GM11168 (cell line): Measurements from ENCODE around the gene P2RX2.

Source experiments
- in situ Hi-C: fragments of 300-500 bp; cut with MboI; formaldehyde crosslinking; loops from one replicate; pipeline ENCODE4 v1.12.0; 2022; ENCODE audit warnings: low sequenced_read_pairs; ENCODE audit not compliant: unreplicated experiment

Gene P2RX2

DNA sequence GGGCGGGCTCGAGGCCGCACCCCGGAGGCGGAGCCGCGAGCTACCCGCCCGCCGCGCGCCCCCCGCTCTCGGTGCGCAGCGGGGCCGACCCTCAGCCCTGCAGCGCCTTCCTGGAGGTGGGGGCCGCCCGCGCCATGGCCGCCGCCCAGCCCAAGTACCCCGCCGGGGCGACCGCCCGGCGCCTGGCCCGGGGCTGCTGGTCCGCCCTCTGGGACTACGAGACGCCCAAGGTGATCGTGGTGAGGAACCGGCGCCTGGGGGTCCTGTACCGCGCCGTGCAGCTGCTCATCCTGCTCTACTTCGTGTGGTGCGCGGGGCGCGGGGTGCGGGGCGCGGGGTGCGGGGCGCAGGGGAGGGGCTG is at the start of gene P2RX2:
TSS of gene P2RX2 (plus strand) at position 94 of the 361 bp plus-strand sequence. CDS start at position 135, 41 bp downstream.
- in situ Hi-C loops: no loop called here

GRCh38 chr12:132568826-132569480 is 49.6 kb upstream of the P2RX2 start:
- in situ Hi-C loops: no loop called here

- in situ Hi-C loops: no loop called here
Observed at GRCh38 chr12:132569856-132570480, 48.6 kb upstream of the P2RX2 start.

DNA sequence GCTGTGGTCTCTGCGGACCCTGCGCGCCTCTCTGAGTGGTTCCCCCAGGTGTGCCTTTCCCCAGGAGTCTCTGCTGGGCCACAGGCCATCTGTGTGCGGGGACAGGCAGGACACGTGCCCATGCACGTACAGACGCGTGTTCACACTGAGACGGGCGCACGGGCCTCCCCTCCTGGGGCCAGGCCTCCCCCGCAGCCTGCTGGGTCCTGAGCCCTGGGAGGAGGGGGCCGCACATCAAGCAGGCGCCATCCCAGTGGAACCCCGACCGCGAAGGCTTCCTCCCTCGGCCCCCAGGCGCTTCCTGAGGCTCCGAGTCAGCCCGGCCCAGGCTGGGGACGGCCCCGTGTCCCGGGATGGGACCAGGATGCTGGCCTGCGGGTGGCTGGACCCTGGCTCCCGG is 47.9 kb upstream of the P2RX2 start:
- in situ Hi-C loops: no loop called here

DNA sequence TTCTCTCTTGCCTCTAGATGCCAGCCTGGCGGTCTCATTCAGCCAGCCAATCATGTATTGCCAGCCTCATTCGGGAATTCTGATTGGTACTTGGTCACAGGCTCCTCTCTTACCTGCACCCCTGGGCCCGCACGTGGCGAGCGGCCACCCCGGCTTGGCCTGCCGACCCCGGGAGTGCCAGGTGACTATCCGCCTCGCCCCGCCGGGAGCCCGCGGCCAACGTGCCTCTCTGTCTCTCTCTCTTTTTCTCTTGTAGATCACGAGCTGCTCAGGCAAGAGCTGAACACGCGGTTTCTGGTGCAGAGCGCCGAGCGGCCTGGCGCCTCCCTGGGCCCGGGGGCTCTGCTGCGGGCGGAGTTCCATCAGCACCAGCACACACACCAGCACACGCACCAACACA is 47.5 kb upstream of the P2RX2 start:
- in situ Hi-C loops: no loop called here

DNA sequence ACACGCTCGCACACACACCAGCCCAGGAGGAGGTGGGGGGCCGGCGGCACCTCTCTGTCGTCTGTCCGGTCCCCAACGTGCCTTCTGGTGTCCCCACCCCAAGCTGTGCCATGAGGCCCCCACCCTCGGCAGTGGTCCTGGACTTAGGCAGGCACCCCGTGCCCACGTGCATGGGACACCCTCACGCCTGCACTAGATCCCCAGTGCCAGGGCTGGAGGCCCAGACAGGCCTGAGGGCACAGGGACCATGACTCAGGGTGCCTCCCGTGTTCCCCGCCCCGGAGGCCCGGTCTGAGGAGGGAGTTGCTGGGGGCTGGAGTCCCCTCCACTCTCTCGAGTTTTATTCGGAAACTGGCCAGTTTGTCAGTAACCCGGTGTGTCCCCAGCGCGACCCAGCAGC is 47.0 kb upstream of the P2RX2 start:
- in situ Hi-C loops: no loop called here

DNA sequence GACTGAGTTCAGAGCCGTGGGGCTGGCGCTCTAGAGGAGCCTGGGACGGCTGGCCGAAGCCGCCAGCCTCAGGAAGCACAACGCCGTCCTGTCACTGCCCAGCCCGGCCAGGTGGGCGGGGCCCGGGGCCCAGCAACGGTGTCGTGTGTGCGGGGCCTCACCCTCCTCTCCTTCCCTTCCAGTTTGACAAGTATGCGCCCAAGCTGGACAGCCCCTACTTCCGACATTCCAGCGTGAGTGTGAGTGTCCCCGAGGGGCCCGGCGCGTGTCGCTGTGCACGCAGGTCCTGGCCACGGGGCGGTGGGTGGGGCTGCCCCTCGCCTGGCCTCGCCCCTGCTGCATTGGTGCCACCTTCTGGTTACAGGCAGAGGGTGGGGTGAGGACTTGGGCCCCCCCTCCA is 46.5 kb upstream of the P2RX2 start:
- in situ Hi-C loops: no loop called here

DNA sequence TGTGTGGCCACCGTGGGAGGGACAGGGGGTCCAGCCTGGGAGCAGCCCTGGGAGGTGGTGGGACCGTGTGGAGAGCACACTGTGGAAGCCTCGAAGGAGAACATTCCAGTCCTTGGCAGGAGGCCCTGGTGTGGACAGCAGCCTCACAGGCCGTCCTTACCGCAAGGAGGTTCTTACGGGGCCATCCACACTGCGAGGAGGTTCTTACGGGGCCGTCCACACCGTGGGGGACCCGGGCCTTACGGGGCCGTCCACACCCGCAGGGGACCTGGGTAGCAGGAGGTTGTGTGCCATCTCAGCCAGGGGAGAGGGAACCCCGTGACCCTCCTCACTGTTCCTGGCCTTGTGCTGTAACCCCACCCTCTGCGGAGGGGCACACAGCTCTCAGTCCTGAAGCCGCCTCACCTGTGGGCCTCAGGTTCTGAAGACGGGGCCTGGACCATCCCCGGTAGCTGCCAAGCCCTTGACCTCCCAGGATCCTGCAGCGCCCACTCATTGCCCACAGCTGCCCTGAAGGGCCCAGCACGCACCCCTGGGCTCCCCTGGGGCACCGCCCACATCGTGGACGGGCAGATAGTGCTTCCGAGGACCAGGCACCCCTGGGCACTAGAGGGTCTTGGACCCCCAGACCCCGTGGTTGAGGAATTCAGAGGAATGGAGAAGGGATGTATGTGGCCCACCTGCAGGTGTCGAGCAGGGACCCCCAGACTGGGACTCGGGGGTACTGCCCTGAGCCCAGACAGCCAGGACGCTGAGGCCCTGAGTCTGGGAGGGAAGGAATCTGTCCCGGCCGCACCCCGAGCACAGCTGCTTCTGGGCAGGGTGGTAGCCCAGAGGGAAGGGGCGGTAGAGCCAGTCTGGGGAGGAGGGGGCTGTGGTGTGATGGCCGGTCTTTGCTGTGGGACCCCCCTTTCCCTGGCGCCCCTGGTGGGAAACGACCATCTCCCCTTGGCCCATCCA is 45.5 kb upstream of the P2RX2 start:
- in situ Hi-C loops: no loop called here

DNA sequence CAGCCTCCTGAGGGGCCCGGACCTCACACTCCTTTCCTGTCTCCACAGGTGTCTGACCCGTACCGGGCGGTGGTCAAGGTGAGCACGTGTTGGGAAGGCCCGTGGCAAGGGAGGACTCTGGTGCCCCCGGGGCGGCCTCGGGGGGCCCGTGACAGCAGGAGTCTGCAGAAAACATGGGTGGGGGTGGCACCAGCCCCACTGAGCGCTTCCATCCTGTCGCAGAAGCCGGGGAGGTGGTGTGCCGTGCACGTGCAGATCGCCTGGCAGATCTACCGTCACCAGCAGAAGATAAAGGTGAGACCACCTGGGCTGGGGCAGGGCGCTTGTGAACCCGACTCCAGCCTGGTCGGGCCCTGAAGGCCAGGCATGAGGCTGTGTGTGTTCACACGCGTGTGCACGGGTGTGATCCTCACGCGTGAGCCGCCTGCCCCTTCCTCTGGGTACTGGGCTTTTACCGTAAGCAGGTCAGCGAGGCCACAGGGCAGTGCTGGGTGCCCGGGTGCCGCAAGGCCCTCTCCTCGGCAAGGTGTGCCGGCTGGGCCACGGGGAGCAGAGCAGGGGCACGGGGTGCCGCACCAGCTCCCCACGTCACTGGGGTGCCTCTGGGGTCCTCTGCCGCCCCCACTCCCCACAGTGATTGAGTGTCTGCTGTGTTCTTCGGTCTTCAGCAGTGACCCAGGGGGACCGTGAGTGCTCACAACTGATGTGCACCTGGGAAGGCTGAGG is 44.1 kb upstream of the P2RX2 start:
- in situ Hi-C loops: no loop called here

GRCh38 chr12:132575661-132576060 is 42.9 kb upstream of the P2RX2 start:
- in situ Hi-C loops: no loop called here

DNA sequence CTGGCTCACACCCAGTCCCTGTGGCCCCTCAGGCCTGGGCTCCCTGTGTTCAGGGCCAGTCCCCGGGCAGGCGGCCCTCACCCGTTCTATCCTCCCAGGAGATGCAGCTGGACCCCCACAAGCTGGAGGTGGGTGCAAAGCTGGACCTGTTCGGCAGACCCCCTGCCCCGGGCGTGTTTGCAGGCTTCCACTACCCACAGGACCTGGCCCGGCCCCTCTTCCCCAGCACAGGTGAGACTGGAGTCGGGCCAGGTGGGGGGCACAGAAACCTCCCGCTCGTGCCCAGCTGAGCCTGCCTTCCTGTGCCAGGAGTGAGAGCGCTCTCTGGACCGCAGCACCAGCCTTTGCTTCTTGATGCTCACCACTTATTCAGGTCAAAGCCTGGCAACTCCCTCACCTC is 41.9 kb upstream of the P2RX2 start:
- in situ Hi-C loops: no loop called here

DNA sequence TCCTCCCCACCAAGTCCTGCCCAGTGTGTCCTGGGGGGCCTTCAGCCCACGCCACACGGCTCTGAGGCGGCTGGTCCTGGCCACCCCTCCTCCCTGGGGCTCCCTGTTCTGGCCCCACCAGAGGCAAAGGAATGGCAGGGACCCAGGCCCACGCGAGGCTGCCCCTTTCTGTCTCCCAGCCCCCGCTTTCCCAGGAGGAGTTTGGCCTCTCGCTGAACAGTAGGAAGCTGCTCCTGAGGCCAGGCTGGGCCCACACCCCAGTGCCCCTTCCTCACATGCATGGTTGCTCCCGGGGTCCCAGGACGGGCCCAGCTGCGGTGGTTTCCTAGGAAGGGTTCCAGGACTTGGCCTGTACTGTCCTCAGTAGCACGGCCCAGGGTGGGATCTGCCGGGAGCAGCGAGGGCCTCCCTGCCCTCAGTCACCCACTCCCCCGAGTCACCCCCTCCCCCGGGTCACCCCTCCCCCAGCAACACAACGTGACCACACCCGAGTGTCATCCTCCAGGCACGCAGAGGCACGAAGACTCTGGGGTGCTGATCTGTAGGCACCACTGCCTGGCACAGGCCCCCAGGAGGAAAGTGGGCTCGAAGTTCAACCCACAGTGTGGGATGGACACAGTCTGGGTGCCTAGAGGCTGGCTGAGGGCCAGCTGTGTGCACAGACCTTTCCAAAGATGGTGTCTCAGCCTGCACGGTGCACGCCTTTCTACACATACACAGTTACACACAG is 41.2 kb upstream of the P2RX2 start:
- in situ Hi-C loops: no loop called here

DNA sequence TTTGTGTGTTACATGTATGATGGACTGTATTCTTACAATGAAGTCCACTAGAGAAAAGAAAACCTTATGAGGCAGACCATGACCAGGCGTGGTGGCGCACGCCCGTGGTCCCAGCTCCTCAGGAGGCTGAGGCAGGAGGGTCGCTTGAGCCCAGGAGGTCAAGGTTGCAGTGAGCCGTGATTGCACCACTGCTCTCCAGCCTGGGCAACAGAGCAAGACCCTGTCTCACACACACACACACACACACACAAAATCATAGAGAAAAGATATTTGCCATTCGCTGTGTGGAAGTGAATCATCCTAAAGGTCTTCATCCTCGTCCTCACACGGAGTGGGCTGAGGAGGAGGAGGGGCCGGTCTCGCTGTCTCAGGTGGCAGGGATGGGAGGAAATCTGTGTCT is 40.5 kb upstream of the P2RX2 start:
- in situ Hi-C loops: no loop called here

DNA sequence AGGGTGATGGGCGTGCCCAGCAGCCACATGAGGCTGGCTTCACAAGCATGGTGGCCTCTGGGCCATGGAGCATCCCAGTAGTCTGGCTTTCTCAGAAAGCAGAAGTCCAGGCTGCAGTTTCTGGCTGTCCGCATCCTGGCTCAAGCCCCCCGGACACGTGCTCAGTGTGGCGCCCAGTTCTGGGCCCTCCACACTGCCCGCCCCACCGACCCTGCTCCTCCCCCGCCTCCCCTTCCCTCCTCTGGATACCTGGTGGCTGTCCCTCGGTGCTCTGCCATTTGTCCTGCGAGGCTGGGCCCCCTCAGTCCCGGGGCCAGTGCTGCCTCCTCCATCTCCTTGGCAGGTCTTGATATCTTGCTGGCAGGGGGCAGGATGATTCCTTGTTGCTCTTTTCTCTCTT is 39.8 kb upstream of the P2RX2 start:
- in situ Hi-C loops: no loop called here

- in situ Hi-C loops: no loop called here
Observed at GRCh38 chr12:132579744-132580143, 38.8 kb upstream of the P2RX2 start.

GRCh38 chr12:132580701-132581292 is 37.8 kb upstream of the P2RX2 start:
- in situ Hi-C loops: no loop called here

GRCh38 chr12:132581348-132582057 is 37.1 kb upstream of the P2RX2 start:
- in situ Hi-C loops: no loop called here

- in situ Hi-C loops: no loop called here
Observed at GRCh38 chr12:132582058-132582420, 36.5 kb upstream of the P2RX2 start.
